Heart left ventricle (tissue), 16 donors: ENCODE measurements around the gene LMF1. TPM values are rescaled to one million over a fixed set of nuclear protein-coding genes. Genes with fewer than 3 reads are reported as not detected.

ENCODE experiments used
- ATAC-seq, 4 donors: fragments of 200-7000 bp; cut with Tn5 transposase; one replicate each; pipeline ENCODE4 v1.9.1; 2020 to 2022; ENCODE audit warnings: moderate library complexity in 4 of 4, mild to moderate bottlenecking in 3 of 4, moderate number of reproducible peaks in 1 of 4
- DNase-seq, 5 donors: peaks; one replicate each; pipeline ENCODE4 v3.0.0-alpha.2; 2020
- H3K27ac ChIP-seq, 12 donors: fragments of 200-600 bp; sonication (generic) in 4 of 12; one replicate each; pipeline versions ENCODE4 v1.5.0 to v1.8.0; 2016 to 2022; ENCODE audit warnings: mild to moderate bottlenecking in 2 of 12
- H3K27me3 ChIP-seq, 9 donors: fragments of 200-600 bp; sonication (generic) in 2 of 9; one replicate each; pipeline versions ENCODE4 v1.5.1 to v1.8.0; 2016 to 2022; ENCODE audit warnings: mild to moderate bottlenecking in 3 of 9
- H3K36me3 ChIP-seq, 9 donors: fragments of 200-600 bp; sonication (generic) in 2 of 9; one replicate each; pipeline versions ENCODE4 v1.5.0 to v1.8.0; 2018 to 2022; ENCODE audit warnings: mild to moderate bottlenecking in 2 of 9
- H3K4me1 ChIP-seq, 12 donors: fragments of 200-600 bp; sonication (generic) in 4 of 12; one replicate each; pipeline versions ENCODE4 v1.5.0 to v1.8.0; 2016 to 2022; ENCODE audit warnings: mild to moderate bottlenecking in 3 of 12
- H3K4me3 ChIP-seq, 12 donors: fragments of 200-600 bp; sonication (generic) in 4 of 12; one replicate each; pipeline versions ENCODE4 v1.5.0 to v1.8.0; 2017 to 2022; ENCODE audit warnings: mild to moderate bottlenecking in 9 of 12, moderate library complexity in 4 of 12
- H3K9me3 ChIP-seq, 12 donors: fragments of 200-600 bp; sonication (generic) in 4 of 12; one replicate each; pipeline versions ENCODE4 v1.5.0 to v1.8.0; 2016 to 2022; ENCODE audit warnings: mild to moderate bottlenecking in 1 of 12
- POLR2A ChIP-seq, 2 donors: fragments of 450-650 bp; IDR thresholded peaks; one replicate each; pipeline ENCODE4 v1.6.1; 2017; ENCODE audit warnings: antibody characterized with exemption in 2 of 2, mild to moderate bottlenecking in 2 of 2, moderate library complexity in 2 of 2
- WGBS, 4 donors: extraction: QIAGEN DNeasy Blood & Tissue Kit in 2 of 4; methylation state at CpG; one replicate each; pipeline versions ENCODE4 v1.1.5 to v1.1.7; 2013 to 2018; 5-methylcytosine and 5-hydroxymethylcytosine counted together
- intact Hi-C, 10 donors: fragments of 100-400 bp; cut with DNase I; formaldehyde crosslinking; loops; one replicate each; pipeline versions ENCODE4 v1.11.1 to v1.14.2; 2022
- polyA plus RNA-seq, 2 donors: library from polyadenylated mRNA; stranded (reverse); fragments of 200-250 nt; gene quantifications; one replicate each; pipeline ENCODE4 v1.2.3, GENCODE V29; 2013
- total RNA-seq, 9 donors: library from RNA; depleted of rRNA in 2 of 9; stranded (reverse); fragments of >200 nt in 2 of 9; fragmentation: NEBNext Ultra II Directional in 3 of 9; extraction: Animal tissue kit (Norgen Biotek cat#: 25700) in 3 of 9; gene quantifications; one replicate each; pipeline versions ENCODE4 v1.1.0 to v1.2.4, GENCODE V29; 2016 to 2023
- TF ChIP-seq, protein P1 (sequence below), 12 donors: fragments of 200-600 bp; sonication (generic) in 4 of 12; IDR thresholded peaks; one replicate each; pipeline versions ENCODE4 v1.5.0 to v1.8.0; 2018 to 2022; ENCODE audit warnings: antibody characterized with exemption in 12 of 12, mild to moderate bottlenecking in 5 of 12
- donor health status: ischemic (EF 13 %, LVEDD 7.1; RV severe dilation, severe dysfunction).
- donor health status: healthy with polysubstance abuse.
- donor health status: DM: no; HTN: yes; CAD: no.
- donor health status: DM: no; HTN: no; CAD: no.
- donor health status: ischemic (EF 25% LVEDD 6.9; RV normal size, moderate dysfunction).
- donor health status: ischemic (EF 25% LVEDD 5.7; RV mildly dilated, moderate dysfunction).
- donor health status: healthy.
- donor health status: DM: yes; HTN: yes; CAD: no.
- donor health status: ischemic (EF 35%, LVEDD 5.7; RV mildly dilated, moderate dysfunction).
- donor health status: nonischemic (EF 11% LVEDD 7.7; RV severe dilation, severe dysfunction).
- donor health status: DM: yes; HTN: yes; CAD: no.
- donor health status: PGD.
- donor health status: ischemic (EF 29% LVEDD 5.4; RV normal size, mild dysfunction).
- donor health status: nonischemic (EF 23%, LVEDD 6.1; RV moderate dilation, normal function).

LMF1 gene
- total and polyA plus RNA-seq, 11 donors: 4.3 to 19.2 (median 7.1) TPM

DNA sequence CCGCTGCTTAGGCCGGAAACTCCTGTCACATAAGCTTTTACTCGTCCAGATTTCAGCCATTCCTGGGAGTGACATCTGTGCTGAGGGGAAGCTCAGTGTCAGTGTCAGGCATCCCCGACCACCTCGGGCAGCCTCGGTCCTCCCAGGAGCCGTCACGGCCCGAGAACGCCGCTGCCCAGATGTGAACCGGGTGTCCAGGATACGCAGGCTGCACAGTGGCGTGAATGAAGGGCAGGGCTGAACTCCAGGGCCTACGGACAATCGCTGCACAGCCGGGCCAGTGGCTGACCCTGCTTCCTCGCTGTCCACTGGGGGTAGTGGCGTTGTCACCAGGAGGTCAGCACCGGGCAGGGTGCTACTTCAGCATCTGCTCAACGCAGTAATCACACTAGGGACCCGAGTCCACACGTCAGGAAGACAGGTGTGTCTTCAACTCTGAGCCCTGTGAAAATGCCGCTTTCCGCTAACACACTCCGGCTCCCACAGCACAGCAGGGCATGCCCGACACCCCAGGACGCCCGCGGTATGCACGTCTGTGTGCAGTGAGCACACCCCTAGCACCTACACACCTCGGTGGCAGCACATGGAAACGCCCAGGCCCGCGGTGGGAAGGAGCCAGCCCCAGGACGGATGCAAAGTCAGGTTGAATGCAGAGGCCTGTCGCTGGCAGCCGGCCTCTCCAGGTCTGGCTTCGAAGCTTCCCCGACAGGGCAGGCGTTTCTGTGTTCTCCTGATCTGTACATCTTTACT lies 3.1 kb downstream of the LMF1 start:
- Histone ChIP-seq H3K4me1 (peaks cover 2 to 26% (median 15%) of the 10 kb centered on the region in 12 donors), H3K4me3 (no peak overlapping the region), H3K27me3 (no peaks in the 10 kb centered on the region), H3K9me3 (peaks cover 0 to 4% (median 0%) of the 10 kb centered on the region in 12 donors), H3K36me3 (peaks cover 0 to 29% (median 2%) of the 10 kb centered on the region in 9 donors), H3K27ac (no peak overlapping the region)
- 94 to 97% (median 96%) methylated on average over 27 to 41 of the region's 41 CpGs for WGBS, 4 donors
- intact Hi-C loops: no loop called here
- no peak for DNase-seq
- TF ChIP-seq, protein P1, sequence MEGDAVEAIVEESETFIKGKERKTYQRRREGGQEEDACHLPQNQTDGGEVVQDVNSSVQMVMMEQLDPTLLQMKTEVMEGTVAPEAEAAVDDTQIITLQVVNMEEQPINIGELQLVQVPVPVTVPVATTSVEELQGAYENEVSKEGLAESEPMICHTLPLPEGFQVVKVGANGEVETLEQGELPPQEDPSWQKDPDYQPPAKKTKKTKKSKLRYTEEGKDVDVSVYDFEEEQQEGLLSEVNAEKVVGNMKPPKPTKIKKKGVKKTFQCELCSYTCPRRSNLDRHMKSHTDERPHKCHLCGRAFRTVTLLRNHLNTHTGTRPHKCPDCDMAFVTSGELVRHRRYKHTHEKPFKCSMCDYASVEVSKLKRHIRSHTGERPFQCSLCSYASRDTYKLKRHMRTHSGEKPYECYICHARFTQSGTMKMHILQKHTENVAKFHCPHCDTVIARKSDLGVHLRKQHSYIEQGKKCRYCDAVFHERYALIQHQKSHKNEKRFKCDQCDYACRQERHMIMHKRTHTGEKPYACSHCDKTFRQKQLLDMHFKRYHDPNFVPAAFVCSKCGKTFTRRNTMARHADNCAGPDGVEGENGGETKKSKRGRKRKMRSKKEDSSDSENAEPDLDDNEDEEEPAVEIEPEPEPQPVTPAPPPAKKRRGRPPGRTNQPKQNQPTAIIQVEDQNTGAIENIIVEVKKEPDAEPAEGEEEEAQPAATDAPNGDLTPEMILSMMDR (IDR thresholded peaks at IDR 0.05): no peak
- no peak for TF ChIP-seq POLR2A (IDR thresholded peaks at IDR 0.05)
- no peak for ATAC-seq

- WGBS, 4 donors: 94 to 98% (median 96%) methylated on average over 7 to 20 of the region's 20 CpGs
- Histone ChIP-seq H3K4me1 (peaks cover 2 to 26% (median 15%) of the 10 kb centered on the region in 12 donors), H3K36me3 (peaks cover 0 to 29% (median 2%) of the 10 kb centered on the region in 9 donors), H3K4me3 (no peak overlapping the region), H3K27me3 (no peaks in the 10 kb centered on the region), H3K9me3 (peaks cover 0 to 4% (median 0%) of the 10 kb centered on the region in 12 donors), H3K27ac (no peak overlapping the region)
- ATAC-seq: no peak
- no peak for TF ChIP-seq POLR2A (IDR thresholded peaks at IDR 0.05)
- TF ChIP-seq, protein P1 (IDR thresholded peaks at IDR 0.05): no peak
- intact Hi-C loops: no loop called here
- DNase-seq: peak in 1 of 5 donors; percentile 6
Observed at GRCh38 chr16:967077-967541, 3.7 kb downstream of the LMF1 start.

- Histone ChIP-seq H3K27ac (no peak overlapping the region), H3K27me3 (no peaks in the 10 kb centered on the region), H3K9me3 (peaks cover 0 to 4% (median 0%) of the 10 kb centered on the region in 12 donors), H3K4me3 (no peak overlapping the region), H3K36me3 (peaks cover 0 to 29% (median 2%) of the 10 kb centered on the region in 9 donors), H3K4me1 (peaks cover 2 to 26% (median 15%) of the 10 kb centered on the region in 12 donors)
- intact Hi-C loops: no loop called here
- no peak for TF ChIP-seq POLR2A (IDR thresholded peaks at IDR 0.05)
- TF ChIP-seq, protein P1 (IDR thresholded peaks at IDR 0.05): no peak
- ATAC-seq (no peak), DNase-seq (peak in 1 of 5 donors; percentile 2)
- WGBS, 4 donors: 95 to 97% (median 96%) methylated on average over 10 of the region's 10 CpGs
Observed at GRCh38 chr16:966505-966904, 4.3 kb downstream of the LMF1 start.

DNA sequence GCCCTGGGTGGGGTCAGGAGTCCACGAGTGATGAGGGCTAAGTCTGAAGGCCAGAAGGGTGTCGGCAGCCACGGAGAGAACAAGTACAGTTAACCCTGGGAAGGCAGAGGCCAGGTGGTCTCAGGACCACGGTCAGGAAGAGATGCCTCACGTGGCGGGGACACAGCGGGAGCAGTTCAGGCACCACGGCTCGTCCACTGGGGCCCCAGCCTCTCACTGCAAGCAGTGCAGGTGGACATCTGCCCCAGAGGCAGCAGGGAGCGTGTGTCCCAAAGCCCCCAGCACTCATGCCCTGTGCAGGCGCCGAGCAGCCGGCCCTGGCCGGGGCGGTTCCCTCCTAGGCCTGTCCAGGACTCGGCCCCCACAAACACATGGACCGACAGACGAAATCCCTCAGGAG lies 4.7 kb downstream of the LMF1 start:
- DNase-seq (peak in 1 of 5 donors; percentile 8), ATAC-seq (no peak)
- Histone ChIP-seq H3K36me3 (peaks cover 0 to 29% (median 2%) of the 10 kb centered on the region in 9 donors), H3K9me3 (peaks cover 0 to 4% (median 0%) of the 10 kb centered on the region in 12 donors), H3K27ac (no peak overlapping the region), H3K4me1 (peaks cover 2 to 26% (median 13%) of the 10 kb centered on the region in 12 donors), H3K27me3 (no peaks in the 10 kb centered on the region), H3K4me3 (no peak overlapping the region)
- TF ChIP-seq POLR2A (IDR thresholded peaks at IDR 0.05): no peak
- TF ChIP-seq, protein P1 (IDR thresholded peaks at IDR 0.05): no peak
- 96 to 97% (median 97%) methylated on average over 15 to 18 of the region's 18 CpGs for WGBS, 4 donors
- intact Hi-C loops: no loop called here
